Mesendoderm (in vitro differentiated cells): ENCODE data around the gene IPO11.
"Not testable (repeated sequence)": the region's sequence is repeated elsewhere in the genome, so short reads cannot be mapped to it uniquely, and the experiment has no call there.

ENCODE experiments used
- DNase-seq: peaks from one replicate; pipeline ENCODE4 v3.0.0; 2013
- H2AK5ac ChIP-seq: 2 replicates; pipeline ENCODE4 v1.6.1; 2013; ENCODE audit warnings: low read length, inconsistent platforms
- H2BK120ac ChIP-seq: 2 replicates; pipeline ENCODE4 v1.6.1; 2013; ENCODE audit warnings: low read depth, mild to moderate bottlenecking, low read length, moderate library complexity, mixed read lengths
- H2BK15ac ChIP-seq: replicated peaks from 2 replicates; pipeline ENCODE4 v1.6.1; 2013; ENCODE audit warnings: low read depth, mild to moderate bottlenecking, moderate library complexity
- H2BK5ac ChIP-seq: 2 replicates; pipeline ENCODE4 v1.6.1; 2013; ENCODE audit warnings: low read length, inconsistent platforms
- H3K18ac ChIP-seq: 2 replicates; pipeline ENCODE4 v1.6.1; 2013; ENCODE audit warnings: mild to moderate bottlenecking, low read length, mixed read lengths
- H3K23ac ChIP-seq: one replicate; pipeline ENCODE4 v1.6.1; 2013; ENCODE audit warnings: low read length
- H3K27ac ChIP-seq: 2 replicates; pipeline ENCODE4 v1.5.1; 2013; ENCODE audit warnings: low read depth, mild to moderate bottlenecking, inconsistent platforms, low read length, moderate library complexity
- H3K27me3 ChIP-seq: 2 replicates; pipeline ENCODE4 v1.6.1; 2013; ENCODE audit warnings: low read length, control low read depth, mild to moderate bottlenecking, inconsistent platforms; ENCODE audit not compliant: insufficient read depth, poor library complexity
- H3K36me3 ChIP-seq: 2 replicates; pipeline ENCODE4 v1.6.1; 2013; ENCODE audit warnings: low read length, inconsistent platforms; ENCODE audit not compliant: control insufficient read depth, insufficient read depth
- H3K4ac ChIP-seq: one replicate; pipeline ENCODE4 v1.6.1; 2013; ENCODE audit warnings: low read depth, mild to moderate bottlenecking, low read length, moderate library complexity
- H3K4me1 ChIP-seq: 2 replicates; pipeline ENCODE4 v1.6.1; 2013; ENCODE audit warnings: low read depth, low read length, inconsistent platforms; ENCODE audit not compliant: control insufficient read depth
- H3K4me2 ChIP-seq: 2 replicates; pipeline ENCODE4 v1.6.1; 2013; ENCODE audit warnings: low read length
- H3K4me3 ChIP-seq: 2 replicates; pipeline ENCODE4 v1.5.1; 2013; ENCODE audit warnings: mild to moderate bottlenecking, low read length
- H3K56ac ChIP-seq: one replicate; pipeline ENCODE4 v1.6.1; 2013; ENCODE audit warnings: low read length
- H3K79me1 ChIP-seq: 2 replicates; pipeline ENCODE4 v1.6.1; 2013; ENCODE audit warnings: low read length, inconsistent platforms
- H3K79me2 ChIP-seq: 2 replicates; pipeline ENCODE4 v1.6.1; 2013; ENCODE audit warnings: mild to moderate bottlenecking, low read length; ENCODE audit not compliant: control insufficient read depth, insufficient read depth
- H3K9ac ChIP-seq: 2 replicates; pipeline ENCODE4 v1.6.1; 2013; ENCODE audit warnings: low read length, inconsistent platforms
- H4K5ac ChIP-seq: one replicate; pipeline ENCODE4 v1.6.1; 2013; ENCODE audit warnings: low read length
- H4K8ac ChIP-seq: one replicate; pipeline ENCODE4 v1.6.1; 2013; ENCODE audit warnings: low read depth, mild to moderate bottlenecking, control low read depth, low read length, moderate library complexity
- WGBS: extraction: QIAGEN DNeasy Blood & Tissue Kit; methylation state at CpG from one replicate; pipeline ENCODE4 v1.1.7; 2013; ENCODE audit warnings: low lambda C conversion rate, missing lambda C conversion rate; ENCODE audit not compliant: insufficient coverage; ENCODE audit errors: extremely low coverage; 5-methylcytosine and 5-hydroxymethylcytosine counted together

IPO11 gene

DNA sequence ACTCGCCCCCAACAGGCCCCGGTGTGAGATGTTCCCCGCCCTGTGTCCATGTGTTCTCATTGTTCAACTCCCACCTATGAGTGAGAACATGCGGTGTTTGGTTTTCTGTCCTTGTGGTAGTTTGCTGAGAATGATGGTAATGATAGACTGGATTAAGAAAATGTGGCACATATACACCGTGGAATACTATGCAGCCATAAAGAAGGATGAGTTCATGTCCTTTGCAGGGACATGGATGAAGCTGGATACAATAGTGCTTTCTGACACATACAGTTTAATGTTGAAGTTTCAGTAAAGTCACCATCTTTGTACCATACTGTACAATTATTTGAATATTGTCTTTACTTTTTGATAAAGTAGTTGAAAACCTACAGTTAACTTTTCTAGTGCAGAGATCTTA lies 96.2 kb downstream of the IPO11 start:
- H2BK5ac ChIP-seq, H3K36me3 ChIP-seq, H3K4me2 ChIP-seq, H3K79me2 ChIP-seq, H4K5ac ChIP-seq, H3K79me1 ChIP-seq, H3K4me1 ChIP-seq, H4K8ac ChIP-seq, H3K9ac ChIP-seq, H3K18ac ChIP-seq, H3K27ac ChIP-seq, H2AK5ac ChIP-seq, H2BK15ac ChIP-seq, H3K23ac ChIP-seq, H2BK120ac ChIP-seq, DNase-seq, H3K4ac ChIP-seq, H3K4me3 ChIP-seq, H3K56ac ChIP-seq, H3K27me3 ChIP-seq: not testable (repeated sequence)
- no CpG with 5 or more reads among the region's 5 CpGs for WGBS

DNA sequence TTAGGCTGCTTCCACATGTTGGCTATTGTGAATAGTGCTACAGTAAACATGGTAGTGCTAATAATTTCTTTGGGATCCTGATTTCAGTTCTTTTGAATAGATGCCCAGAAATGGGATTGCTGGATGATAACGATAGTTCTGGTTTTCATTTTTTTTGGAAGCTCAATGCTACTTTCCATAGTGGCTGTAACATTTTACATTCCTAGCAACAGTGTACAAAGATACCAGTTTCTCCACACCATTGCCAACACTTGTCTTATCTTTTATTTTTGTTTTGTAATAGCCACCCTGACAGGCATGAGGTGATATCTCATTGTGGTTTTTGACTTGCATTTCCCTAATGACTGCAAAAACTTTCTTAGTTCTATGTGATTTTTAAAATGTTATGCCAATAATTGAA lies 97.2 kb downstream of the IPO11 start:
- no CpG with 5 or more reads among the region's 1 CpG for WGBS

DNA sequence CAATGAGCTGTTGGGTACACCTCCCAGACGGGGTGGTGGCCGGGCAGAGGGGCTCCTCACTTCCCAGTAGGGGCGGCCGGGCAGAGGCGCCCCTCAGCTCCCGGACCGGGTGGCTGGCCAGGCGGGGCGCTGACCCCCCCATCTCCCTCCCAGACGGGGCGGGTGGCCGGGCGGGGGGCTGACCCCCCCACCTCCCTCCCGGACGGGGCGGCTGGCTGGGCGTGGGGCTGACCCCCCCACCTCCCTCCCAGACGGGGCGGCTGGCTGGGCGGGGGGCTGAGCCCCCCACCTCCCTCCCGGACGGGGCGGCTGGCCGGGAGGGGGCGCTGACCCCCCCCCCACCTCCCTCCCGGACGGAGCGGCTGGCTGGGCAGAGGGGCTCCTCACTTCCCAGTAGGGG lies 100.5 kb downstream of the IPO11 start:
- H2BK5ac ChIP-seq, H3K23ac ChIP-seq, H3K4me3 ChIP-seq, H2AK5ac ChIP-seq, H3K4me2 ChIP-seq, H3K79me1 ChIP-seq, H2BK120ac ChIP-seq, H3K36me3 ChIP-seq, H4K5ac ChIP-seq, H3K79me2 ChIP-seq, H2BK15ac ChIP-seq, DNase-seq, H3K27ac ChIP-seq, H3K27me3 ChIP-seq, H3K4me1 ChIP-seq, H4K8ac ChIP-seq, H3K56ac ChIP-seq, H3K9ac ChIP-seq, H3K18ac ChIP-seq, H3K4ac ChIP-seq: not testable (repeated sequence)
- WGBS: no CpG with 5 or more reads among the region's 28 CpGs

More for the DNA sequence above, 97.2 kb downstream of the IPO11 start:
- Histone ChIP-seq H3K79me1 (no peaks in the 10 kb centered on the region), H3K4me3 (no peak overlapping the region), H3K23ac (no peak overlapping the region), H3K27ac (no peak overlapping the region), H3K4me2 (no peak overlapping the region), H3K27me3 (no peaks in the 10 kb centered on the region), H2BK120ac (no peak overlapping the region), H3K56ac (no peak overlapping the region), H2BK5ac (no peak overlapping the region), H4K8ac (no peak overlapping the region), H3K4ac (no peak overlapping the region), H2BK15ac (no peak overlapping the region), H3K4me1 (no peaks in the 10 kb centered on the region), H3K9ac (no peak overlapping the region), H4K5ac (no peak overlapping the region), H3K79me2 (no peaks in the 10 kb centered on the region), H2AK5ac (no peak overlapping the region), H3K18ac (no peak overlapping the region), H3K36me3 (no peaks in the 10 kb centered on the region)
- DNase-seq: no peak

DNA sequence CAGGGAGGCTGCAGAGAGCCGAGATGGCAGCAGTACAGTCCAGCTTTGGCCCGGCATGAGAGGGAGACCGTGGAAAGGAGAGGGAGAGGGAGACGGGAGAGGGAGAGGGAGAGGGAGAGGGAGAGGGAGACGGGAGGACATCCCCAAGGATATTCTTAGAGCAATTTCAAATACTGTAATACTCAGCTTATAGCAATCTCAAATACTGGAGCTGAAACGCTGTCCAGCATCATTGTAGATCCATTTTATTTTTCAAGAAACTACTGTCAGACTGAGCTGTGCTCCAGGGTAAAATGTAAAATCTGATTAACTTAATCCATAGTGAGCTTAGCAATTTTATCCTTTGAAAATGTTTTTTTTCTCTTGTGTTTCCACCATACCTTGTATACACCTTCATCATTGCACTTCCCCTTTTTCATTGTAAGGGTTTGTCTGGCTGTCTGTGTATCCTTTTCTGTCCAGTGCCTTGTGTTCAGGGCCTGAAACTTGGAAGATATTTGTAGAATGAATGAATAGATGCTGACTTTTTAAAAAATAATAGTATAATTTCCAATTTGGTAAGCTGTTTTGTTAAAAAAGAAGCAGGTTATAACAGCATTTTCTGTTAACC lies 102.1 kb downstream of the IPO11 start:
- Histone ChIP-seq H3K4me3 (no peak overlapping the region), H3K79me1 (no peaks in the 10 kb centered on the region), H3K4me2 (no peak overlapping the region), H4K5ac (no peak overlapping the region), H3K9ac (no peak overlapping the region), H2BK120ac (no peak overlapping the region), H3K79me2 (no peaks in the 10 kb centered on the region), H3K23ac (no peak overlapping the region), H3K27me3 (no peaks in the 10 kb centered on the region), H3K27ac (no peak overlapping the region), H4K8ac (no peak overlapping the region), H3K4me1 (no peaks in the 10 kb centered on the region), H3K56ac (no peak overlapping the region), H3K36me3 (no peaks in the 10 kb centered on the region), H3K18ac (no peak overlapping the region), H2AK5ac (no peak overlapping the region), H2BK15ac (no peak overlapping the region), H2BK5ac (no peak overlapping the region), H3K4ac (no peak overlapping the region)
- no CpG with 5 or more reads among the region's 6 CpGs for WGBS
- DNase-seq: no peak

DNA sequence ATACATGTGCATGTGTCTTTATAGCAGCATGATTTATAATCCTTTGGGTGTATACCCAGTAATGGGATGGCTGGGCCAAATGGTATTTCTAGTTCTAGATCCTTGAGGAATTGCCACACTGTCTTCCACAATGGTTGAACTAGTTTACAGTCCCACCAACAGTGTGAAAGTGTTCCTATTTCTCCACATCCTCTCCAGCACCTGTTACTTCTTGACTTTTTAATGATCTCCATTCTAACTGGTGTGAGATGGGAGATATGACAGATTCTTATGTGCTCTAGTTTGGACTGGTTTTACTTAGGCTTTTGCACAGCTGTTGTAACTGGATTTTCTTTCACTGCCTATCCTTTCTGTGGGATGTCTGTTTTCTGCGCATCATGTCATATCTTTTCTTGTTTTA lies 108.2 kb downstream of the IPO11 start:
- H3K27me3 ChIP-seq, H3K56ac ChIP-seq, H3K4me2 ChIP-seq, H3K79me1 ChIP-seq, H4K8ac ChIP-seq, H3K18ac ChIP-seq, H2BK5ac ChIP-seq, H4K5ac ChIP-seq, H3K4me1 ChIP-seq, H2BK120ac ChIP-seq, H3K79me2 ChIP-seq, H3K9ac ChIP-seq, H3K23ac ChIP-seq, DNase-seq, H2AK5ac ChIP-seq, H3K27ac ChIP-seq, H3K4ac ChIP-seq, H3K4me3 ChIP-seq, H3K36me3 ChIP-seq, H2BK15ac ChIP-seq: not testable (repeated sequence)
- WGBS: no CpG with 5 or more reads among the region's 1 CpG

DNA sequence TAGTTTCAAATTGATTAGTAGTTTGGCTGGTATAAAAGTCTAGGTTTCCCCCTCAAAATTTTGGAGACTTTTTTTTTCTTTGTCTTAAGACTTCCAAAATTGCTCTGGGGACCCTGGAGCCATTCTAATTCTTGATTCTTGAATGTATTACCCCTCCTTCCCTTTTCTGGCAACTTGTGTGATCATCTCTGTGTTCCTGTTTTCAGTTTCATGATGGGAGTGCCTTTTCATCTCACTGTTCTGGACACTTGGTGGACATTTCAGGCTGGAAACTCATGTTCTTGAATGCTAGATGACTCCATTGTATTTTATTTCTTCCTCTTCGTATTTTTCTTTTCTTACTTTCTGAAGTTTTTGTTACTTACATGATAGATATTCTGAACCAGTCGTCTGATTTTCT lies 108.8 kb downstream of the IPO11 start:
- Histone ChIP-seq H3K4me1 (peaks cover 4% of the 10 kb centered on the region), H3K27ac (no peak overlapping the region), H2BK15ac (no peak overlapping the region), H3K27me3 (no peaks in the 10 kb centered on the region), H3K4me3 (no peak overlapping the region), H3K79me1 (no peaks in the 10 kb centered on the region), H4K5ac (no peak overlapping the region), H3K9ac (no peak overlapping the region), H3K23ac (no peak overlapping the region), H2BK5ac (no peak overlapping the region), H2BK120ac (no peak overlapping the region), H3K4me2 (no peak overlapping the region), H3K18ac (no peak overlapping the region), H4K8ac (no peak overlapping the region), H3K79me2 (no peaks in the 10 kb centered on the region), H3K4ac (no peak overlapping the region), H2AK5ac (no peak overlapping the region), H3K36me3 (no peaks in the 10 kb centered on the region), H3K56ac (no peak overlapping the region)
- no peak for DNase-seq
- no CpG with 5 or more reads among the region's 2 CpGs for WGBS
